WTC11 (cell line): Measurements from ENCODE around the gene SMARCE1. TPM values are rescaled to one million over a fixed set of nuclear protein-coding genes. Genes with fewer than 3 reads are reported as not detected.

Source experiments
- ATAC-seq: fragments of 200-7000 bp; cut with Tn5 transposase; 2 replicates; pipeline ENCODE4 v1.10.0; 2021; ENCODE audit warnings: mild to moderate bottlenecking, moderate library complexity
- CTCF ChIA-PET: fragments of 300-600 bp; sonication (Branson Sonifier 250); formaldehyde crosslinking; loops from one replicate; lab custom pipeline; 2021; ENCODE audit warnings: antibody characterized with exemption; lab: Charles Lee
- POLR2A ChIA-PET: fragments of 350-600 bp; sonication (Branson Sonifier 250); formaldehyde crosslinking; loops from one replicate; lab custom pipeline; 2021; ENCODE audit warnings: antibody characterized with exemption; lab: Charles Lee
- DNase-seq: peaks from one replicate; pipeline ENCODE4 v3.0.0; 2021; ENCODE audit warnings: low spot score
- H3K27ac Mint-ChIP-seq: 2 replicates; pipeline ENCODE4 v1.8.0; 2021; ENCODE audit warnings: mixed read lengths
- H3K27me3 Mint-ChIP-seq: 2 replicates; pipeline ENCODE4 v1.8.0; 2021; ENCODE audit warnings: low read depth, mild to moderate bottlenecking, moderate library complexity, mixed read lengths
- H3K36me3 Mint-ChIP-seq: 2 replicates; pipeline ENCODE4 v1.8.0; 2021; ENCODE audit warnings: mixed read lengths
- H3K4me1 Mint-ChIP-seq: 2 replicates; pipeline ENCODE4 v1.8.0; 2022; ENCODE audit warnings: mixed read lengths
- H3K4me3 Mint-ChIP-seq: 2 replicates; pipeline ENCODE4 v1.8.0; 2021; ENCODE audit warnings: mild to moderate bottlenecking, moderate library complexity, mixed read lengths
- H3K9me3 Mint-ChIP-seq: 2 replicates; pipeline ENCODE4 v1.8.0; 2021; ENCODE audit warnings: mixed read lengths
- ATF1 ChIP-seq: sonication (generic); formaldehyde crosslinking; IDR thresholded peaks from 2 replicates; pipeline ENCODE4 v1.8.1; 2023; ENCODE audit warnings: mild to moderate bottlenecking, moderate library complexity, missing genetic modification reagents
- ATF2 ChIP-seq: sonication (generic); formaldehyde crosslinking; IDR thresholded peaks from 2 replicates; pipeline ENCODE4 v1.8.1; 2022; ENCODE audit warnings: low read depth, missing genetic modification reagents, borderline replicate concordance
- CREM ChIP-seq: sonication (generic); formaldehyde crosslinking; IDR thresholded peaks from 2 replicates; pipeline ENCODE4 v1.8.1; 2022; ENCODE audit warnings: mild to moderate bottlenecking, missing genetic modification reagents, moderate library complexity
- ELF4 ChIP-seq: sonication (generic); formaldehyde crosslinking; IDR thresholded peaks from 2 replicates; pipeline ENCODE4 v1.8.1; 2022; ENCODE audit warnings: low read depth, mild to moderate bottlenecking, moderate library complexity, missing genetic modification reagents
- EMX1 ChIP-seq: fragments of 250-450 bp; sonication (Bioruptor Pico); IDR thresholded peaks from 2 replicates; pipeline ENCODE4 v1.8.0; 2021; ENCODE audit warnings: mild to moderate bottlenecking
- FOXP1 ChIP-seq: sonication (generic); formaldehyde crosslinking; IDR thresholded peaks from 2 replicates; pipeline ENCODE4 v1.8.0; 2022; ENCODE audit warnings: missing genetic modification reagents, mild to moderate bottlenecking, moderate library complexity, borderline replicate concordance
- HMGA2 ChIP-seq: fragments of 250-450 bp; sonication (Bioruptor Pico); IDR thresholded peaks from 2 replicates; pipeline ENCODE4 v1.4.0; 2021; ENCODE audit warnings: mild to moderate bottlenecking, moderate library complexity
- HMGXB4 ChIP-seq: sonication (generic); formaldehyde crosslinking; IDR thresholded peaks from 2 replicates; pipeline ENCODE4 v1.8.1; 2023; ENCODE audit warnings: mild to moderate bottlenecking, moderate library complexity, missing genetic modification reagents
- IRF1 ChIP-seq: sonication (generic); formaldehyde crosslinking; IDR thresholded peaks from 2 replicates; pipeline ENCODE4 v1.8.0; 2023; ENCODE audit warnings: missing genetic modification reagents
- JUN ChIP-seq: sonication (generic); formaldehyde crosslinking; IDR thresholded peaks from 2 replicates; pipeline ENCODE4 v1.8.0; 2023; ENCODE audit warnings: mild to moderate bottlenecking, missing genetic modification reagents
- KAT7 ChIP-seq: sonication (generic); formaldehyde crosslinking; IDR thresholded peaks from 2 replicates; pipeline ENCODE4 v1.8.1; 2023; ENCODE audit warnings: missing genetic modification reagents, mild to moderate bottlenecking, borderline replicate concordance
- MYBL2 ChIP-seq: sonication (generic); formaldehyde crosslinking; IDR thresholded peaks from 2 replicates; pipeline ENCODE4 v1.8.1; 2023; ENCODE audit warnings: mild to moderate bottlenecking, moderate library complexity, missing genetic modification reagents
- NR2C2 ChIP-seq: sonication (generic); formaldehyde crosslinking; IDR thresholded peaks from 2 replicates; pipeline ENCODE4 v1.8.0; 2022; ENCODE audit warnings: mild to moderate bottlenecking, missing genetic modification reagents
- PRDM15 ChIP-seq: sonication (generic); formaldehyde crosslinking; IDR thresholded peaks from 2 replicates; pipeline ENCODE4 v1.8.0; 2022; ENCODE audit warnings: missing genetic modification reagents
- RELA ChIP-seq: sonication (generic); formaldehyde crosslinking; IDR thresholded peaks from 2 replicates; pipeline ENCODE4 v1.8.1; 2022; ENCODE audit warnings: missing genetic modification reagents, mild to moderate bottlenecking, borderline replicate concordance
- RORB ChIP-seq: fragments of 250-450 bp; sonication (Bioruptor Pico); IDR thresholded peaks from 2 replicates; pipeline ENCODE4 v1.9.0; 2021; ENCODE audit warnings: mild to moderate bottlenecking
- SMAD3 ChIP-seq: sonication (generic); formaldehyde crosslinking; IDR thresholded peaks from 2 replicates; pipeline ENCODE4 v1.8.0; 2022; ENCODE audit warnings: missing genetic modification reagents, mild to moderate bottlenecking, borderline replicate concordance
- SMAD4 ChIP-seq: sonication (generic); formaldehyde crosslinking; IDR thresholded peaks from 2 replicates; pipeline ENCODE4 v1.8.0; 2022; ENCODE audit warnings: mild to moderate bottlenecking, missing genetic modification reagents
- ZNF121 ChIP-seq: sonication (generic); formaldehyde crosslinking; IDR thresholded peaks from 2 replicates; pipeline ENCODE4 v1.8.0; 2023; ENCODE audit warnings: missing genetic modification reagents
- ZNF232 ChIP-seq: sonication (generic); formaldehyde crosslinking; IDR thresholded peaks from 2 replicates; pipeline ENCODE4 v1.8.0; 2022; ENCODE audit warnings: mild to moderate bottlenecking, missing genetic modification reagents
- ZNF671 ChIP-seq: fragments of 250-450 bp; sonication (Bioruptor Pico); IDR thresholded peaks from 2 replicates; pipeline ENCODE4 v1.8.0; 2021; ENCODE audit warnings: mild to moderate bottlenecking
- ZSCAN18 ChIP-seq: fragments of 250-450 bp; sonication (Bioruptor Pico); IDR thresholded peaks from 2 replicates; pipeline ENCODE4 v2.1.2; 2022; ENCODE audit warnings: mild to moderate bottlenecking, moderate library complexity
- total RNA-seq: library from RNA; stranded (reverse); gene quantifications from 3 replicates; pipeline ENCODE4 v1.2.3, GENCODE V29; 2021

The SMARCE1 gene
- total RNA-seq, 1 experiment from 2014 or later, result 109 TPM

- TF ChIP-seq ATF2 (no peak), HMGXB4 (CRISPR knock-in tag) (no peak), ZNF232 (CRISPR knock-in tag) (no peak), PRDM15 (CRISPR knock-in tag) (no peak), ELF4 (CRISPR knock-in tag) (no peak), NR2C2 (no peak), RELA (no peak), KAT7 (CRISPR knock-in tag) (no peak), ZSCAN18 (CRISPR knock-in tag) (no peak), HMGA2 (CRISPR knock-in tag) (no peak), ZNF121 (CRISPR knock-in tag) (no peak)
- TF ChIP-seq, all 79 proteins: peak for 0
Measured at GRCh38 chr17:40663252-40663651, 15.6 kb upstream of the SMARCE1 start (continued).

DNA sequence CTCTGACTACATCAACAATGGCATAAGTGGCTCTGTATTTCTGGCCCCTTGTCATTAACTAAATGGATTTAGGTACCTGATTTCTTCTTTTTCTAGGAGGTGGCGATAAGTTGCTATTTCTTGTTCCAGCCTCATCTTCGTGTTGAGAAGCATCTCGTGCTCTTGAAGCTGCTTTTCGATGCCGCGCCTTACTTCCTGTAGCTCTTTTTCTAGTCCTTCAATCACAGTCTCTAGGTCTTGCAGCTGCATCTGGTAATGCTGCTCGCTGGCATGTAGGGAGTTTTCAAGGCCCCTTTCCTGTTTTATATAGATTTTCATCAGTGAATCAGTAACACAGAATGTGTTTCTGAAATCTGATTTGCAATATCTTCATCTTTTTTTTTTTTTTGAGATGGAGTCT is 12.3 kb upstream of the SMARCE1 start:
- H3K27ac Mint-ChIP-seq, result no peak overlapping the region
- POLR2A ChIA-PET, result interaction anchor here (0.6 kb wide), 1 partner anchor 12 kb away, joined by 3 read pairs; no protein-coding TSS in a partner anchor

DNA sequence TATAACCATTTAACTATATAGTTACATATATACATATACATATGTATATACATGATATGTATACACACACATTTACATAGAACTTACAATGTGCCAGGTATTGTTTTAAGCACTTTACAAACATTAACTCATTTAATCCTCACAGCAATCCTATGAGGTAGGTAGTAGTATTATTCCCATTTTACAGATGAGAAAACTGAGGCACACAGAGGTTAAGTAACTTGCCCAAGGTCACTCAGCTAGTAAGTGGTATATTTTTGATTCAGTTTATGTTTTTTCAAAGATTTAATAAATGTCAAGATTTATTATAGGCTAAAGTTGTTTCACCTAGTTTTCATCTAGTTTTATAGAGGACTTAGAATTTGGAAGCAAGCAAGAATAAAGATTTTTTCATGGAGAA is 10.8 kb upstream of the SMARCE1 start:
- ChIA-PET POLR2A (no interaction called here), CTCF (no interaction called here)
- Mint-ChIP-seq H3K27me3 (no peaks in the 10 kb centered on the region), H3K4me1 (peaks cover 3% of the 10 kb centered on the region; the same call in 1 of the 2 replicates), H3K36me3 (no peaks in the 10 kb centered on the region), H3K4me3 (no peak overlapping the region), H3K9me3 (no peaks in the 10 kb centered on the region), H3K27ac (no peak overlapping the region)
- no peak for ATAC-seq
- DNase-seq, result no peak
- TF ChIP-seq ZNF671 (CRISPR knock-in tag) (no peak), CREM (no peak), FOXP1 (CRISPR knock-in tag) (no peak), EMX1 (CRISPR knock-in tag) (no peak), SMAD3 (CRISPR knock-in tag) (no peak), ATF1 (CRISPR knock-in tag) (no peak), ELF4 (CRISPR knock-in tag) (no peak), RORB (CRISPR knock-in tag) (no peak), MYBL2 (CRISPR knock-in tag) (no peak)

More for the DNA sequence above, 12.3 kb upstream of the SMARCE1 start:
- H3K4me3 Mint-ChIP-seq, result no peak overlapping the region
- H3K27me3 Mint-ChIP-seq, result no peaks in the 10 kb centered on the region
- CTCF ChIA-PET, result interaction anchor here (1.6 kb wide), 1 partner anchor 44 kb away, joined by 5 read pairs; no protein-coding TSS in a partner anchor
- no peak for TF ChIP-seq JUN (CRISPR knock-in tag)
- TF ChIP-seq IRF1 (CRISPR knock-in tag), result no peak
- no peak for TF ChIP-seq SMAD4 (CRISPR knock-in tag)
- H3K4me1 Mint-ChIP-seq, result peaks cover 6% of the 10 kb centered on the region
- ATAC-seq (no peak), DNase-seq (no peak)
- no peaks in the 10 kb centered on the region for H3K9me3 Mint-ChIP-seq
- no peaks in the 10 kb centered on the region for H3K36me3 Mint-ChIP-seq
